MCF 10A (cell line): ENCODE measurements around the gene POGLUT3. TPM values are rescaled to one million over a fixed set of nuclear protein-coding genes. Genes with fewer than 3 reads are reported as not detected.

Source experiments
- BruUV-seq: library from RNA; stranded (reverse); fragments of 400-500 nt; replicated peaks from 2 replicates; lab custom pipeline; 2021; lab: Mats Ljungman, UMichigan
- CTCF ChIA-PET: fragments of 300-600 bp; sonication (Branson Sonifier 250); formaldehyde crosslinking; extraction: SDS; loops from one replicate; lab custom pipeline; 2021; ENCODE audit warnings: antibody characterized with exemption, inconsistent platforms; lab: Yijun Ruan, JAX
- POLR2A ChIA-PET: fragments of 300-600, 350-650 bp; sonication (Branson Sonifier 250); formaldehyde crosslinking; extraction: SDS; loops from one replicate; lab custom pipeline; 2020; ENCODE audit warnings: antibody characterized with exemption, inconsistent platforms; lab: Yijun Ruan, JAX
- DNase-seq: peaks from one replicate; pipeline ENCODE4 v3.0.0-alpha.2; 2018; ENCODE audit not compliant: unreplicated experiment
- H3K27ac Mint-ChIP-seq: one replicate; pipeline ENCODE4 v1.8.0; 2022; ENCODE audit warnings: mild to moderate bottlenecking, low read depth, mixed read lengths; ENCODE audit not compliant: unreplicated experiment
- H3K27me3 Mint-ChIP-seq: one replicate; pipeline ENCODE4 v1.8.0; 2022; ENCODE audit warnings: mixed read lengths; ENCODE audit not compliant: insufficient read depth, unreplicated experiment
- H3K36me3 Mint-ChIP-seq: one replicate; pipeline ENCODE4 v1.8.0; 2022; ENCODE audit warnings: mild to moderate bottlenecking, moderate library complexity, mixed read lengths; ENCODE audit not compliant: insufficient read depth, unreplicated experiment
- H3K4me1 Mint-ChIP-seq: one replicate; pipeline ENCODE4 v1.8.0; 2022; ENCODE audit warnings: mixed read lengths; ENCODE audit not compliant: insufficient read depth, unreplicated experiment
- H3K4me3 Mint-ChIP-seq: one replicate; pipeline ENCODE4 v1.8.0; 2022; ENCODE audit warnings: mild to moderate bottlenecking, moderate library complexity, mixed read lengths; ENCODE audit not compliant: unreplicated experiment
- H3K9me3 Mint-ChIP-seq: one replicate; pipeline ENCODE4 v1.8.0; 2022; ENCODE audit warnings: mixed read lengths; ENCODE audit not compliant: unreplicated experiment
- intact Hi-C: fragments of 100-400 bp; cut with micrococcal nuclease; formaldehyde crosslinking; loops from 2 replicates; pipeline ENCODE4 v1.14.1; 2022
- total RNA-seq: library from RNA; stranded (reverse); gene quantifications from 2 replicates; pipeline ENCODE4 v1.2.3, GENCODE V29; 2022
- TF ChIP-seq, protein P1 (sequence below): fragments of 200-600 bp; IDR thresholded peaks from one replicate; pipeline ENCODE4 v1.8.0; 2022; ENCODE audit warnings: antibody characterized with exemption, mild to moderate bottlenecking; ENCODE audit not compliant: unreplicated experiment

The POGLUT3 gene
- total RNA-seq, 1 experiment from 2014 or later, result 1.1 TPM

DNA sequence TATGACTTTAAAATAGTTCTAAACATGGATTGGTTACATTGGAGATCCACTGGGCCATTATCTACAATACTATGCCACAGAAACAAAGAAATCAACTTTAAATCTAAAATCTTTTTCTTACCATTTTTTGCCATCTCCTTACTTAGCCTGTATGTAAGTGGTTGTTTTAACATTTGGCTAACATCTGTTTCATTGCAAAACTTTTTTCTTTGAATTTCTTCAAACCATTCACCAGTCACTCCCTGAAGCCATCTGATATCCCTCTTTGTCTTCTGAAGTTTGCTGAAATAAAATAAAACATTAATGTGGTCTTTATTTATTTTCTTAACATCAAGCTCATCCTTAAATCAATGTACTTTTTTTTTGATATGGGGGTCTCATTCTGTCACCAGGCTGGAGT is 43.3 kb upstream of the POGLUT3 start:
- TF ChIP-seq, protein P1, sequence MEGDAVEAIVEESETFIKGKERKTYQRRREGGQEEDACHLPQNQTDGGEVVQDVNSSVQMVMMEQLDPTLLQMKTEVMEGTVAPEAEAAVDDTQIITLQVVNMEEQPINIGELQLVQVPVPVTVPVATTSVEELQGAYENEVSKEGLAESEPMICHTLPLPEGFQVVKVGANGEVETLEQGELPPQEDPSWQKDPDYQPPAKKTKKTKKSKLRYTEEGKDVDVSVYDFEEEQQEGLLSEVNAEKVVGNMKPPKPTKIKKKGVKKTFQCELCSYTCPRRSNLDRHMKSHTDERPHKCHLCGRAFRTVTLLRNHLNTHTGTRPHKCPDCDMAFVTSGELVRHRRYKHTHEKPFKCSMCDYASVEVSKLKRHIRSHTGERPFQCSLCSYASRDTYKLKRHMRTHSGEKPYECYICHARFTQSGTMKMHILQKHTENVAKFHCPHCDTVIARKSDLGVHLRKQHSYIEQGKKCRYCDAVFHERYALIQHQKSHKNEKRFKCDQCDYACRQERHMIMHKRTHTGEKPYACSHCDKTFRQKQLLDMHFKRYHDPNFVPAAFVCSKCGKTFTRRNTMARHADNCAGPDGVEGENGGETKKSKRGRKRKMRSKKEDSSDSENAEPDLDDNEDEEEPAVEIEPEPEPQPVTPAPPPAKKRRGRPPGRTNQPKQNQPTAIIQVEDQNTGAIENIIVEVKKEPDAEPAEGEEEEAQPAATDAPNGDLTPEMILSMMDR, result no peak
- DNase-seq, result no peak
- Mint-ChIP-seq H3K36me3 (no peaks in the 10 kb centered on the region), H3K4me3 (no peak overlapping the region), H3K27ac (no peak overlapping the region), H3K27me3 (no peaks in the 10 kb centered on the region), H3K9me3 (no peaks in the 10 kb centered on the region), H3K4me1 (no peaks in the 10 kb centered on the region)
- ChIA-PET POLR2A (no interaction called here), CTCF (no interaction called here)
- intact Hi-C loops, result no loop called here
- no TSS peak for BruUV-seq

DNA sequence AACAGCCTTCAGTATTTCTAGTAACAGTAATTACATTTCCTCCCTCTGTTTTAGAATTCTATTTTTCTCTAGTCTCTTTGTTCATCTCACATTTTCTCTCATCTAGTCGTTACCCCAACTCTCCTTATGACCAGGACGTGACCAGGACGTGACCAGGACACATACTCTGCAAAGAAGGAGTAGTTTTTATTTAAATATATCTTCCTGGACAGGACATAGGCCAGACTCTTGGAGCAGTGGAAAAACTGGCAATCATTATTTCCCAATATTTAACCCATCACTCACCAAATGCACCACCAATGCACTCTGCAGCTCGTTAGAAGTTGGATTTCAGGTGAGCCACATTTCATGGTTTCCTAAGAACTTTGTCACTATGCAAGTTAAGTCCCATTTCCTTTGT is 40.3 kb upstream of the POGLUT3 start:
- CTCF ChIA-PET, result no interaction called here
- POLR2A ChIA-PET, result interaction anchor here (1.1 kb wide), 1 partner anchor 12 kb away, joined by 3 read pairs; no protein-coding TSS in a partner anchor

DNA sequence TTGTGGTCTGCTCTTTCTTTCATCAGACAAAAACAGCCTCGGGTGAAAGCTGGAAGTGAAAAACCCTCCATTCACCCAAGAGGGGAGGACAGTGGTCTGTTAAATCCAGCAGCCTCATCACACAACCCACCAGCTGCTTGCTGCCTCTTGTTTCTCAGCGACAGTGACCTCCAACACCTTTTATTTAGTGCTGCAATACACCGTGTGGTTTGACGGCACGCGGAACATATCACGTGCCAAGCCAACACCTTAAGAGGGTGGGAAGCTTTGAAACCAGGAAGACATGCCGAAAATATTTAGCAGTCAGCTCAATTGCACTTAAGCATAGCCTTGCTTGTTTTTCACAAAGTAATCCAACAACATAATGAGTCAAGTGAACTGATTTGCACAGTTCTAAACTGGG is 39.8 kb upstream of the POGLUT3 start:
- Mint-ChIP-seq H3K9me3 (no peaks in the 10 kb centered on the region), H3K27me3 (no peaks in the 10 kb centered on the region), H3K4me3 (no peak overlapping the region), H3K4me1 (no peaks in the 10 kb centered on the region), H3K36me3 (no peaks in the 10 kb centered on the region), H3K27ac (no peak overlapping the region)
- TF ChIP-seq, protein P1, result no peak
- ChIA-PET CTCF (interaction anchor here (0.5 to 1.2 kb wide), 3 partner anchors 12 to 111 kb away, joined by 3 to 4 read pairs (median 4); no protein-coding TSS in a partner anchor), POLR2A (interaction anchor here (1.1 kb wide), 1 partner anchor 13 kb away, joined by 3 read pairs; no protein-coding TSS in a partner anchor)
- no TSS peak for BruUV-seq
- no peak for DNase-seq
- intact Hi-C loops, result no loop called here

More for the DNA sequence above, 40.3 kb upstream of the POGLUT3 start:
- no peak for DNase-seq
- TF ChIP-seq, protein P1, result no peak
- no peak overlapping the region for H3K27ac Mint-ChIP-seq
- no peak overlapping the region for H3K4me3 Mint-ChIP-seq
- no peaks in the 10 kb centered on the region for H3K9me3 Mint-ChIP-seq
- H3K36me3 Mint-ChIP-seq, result no peaks in the 10 kb centered on the region
- intact Hi-C loops, result no loop called here
- no TSS peak for BruUV-seq
- no peaks in the 10 kb centered on the region for H3K4me1 Mint-ChIP-seq
- H3K27me3 Mint-ChIP-seq, result no peaks in the 10 kb centered on the region

DNA sequence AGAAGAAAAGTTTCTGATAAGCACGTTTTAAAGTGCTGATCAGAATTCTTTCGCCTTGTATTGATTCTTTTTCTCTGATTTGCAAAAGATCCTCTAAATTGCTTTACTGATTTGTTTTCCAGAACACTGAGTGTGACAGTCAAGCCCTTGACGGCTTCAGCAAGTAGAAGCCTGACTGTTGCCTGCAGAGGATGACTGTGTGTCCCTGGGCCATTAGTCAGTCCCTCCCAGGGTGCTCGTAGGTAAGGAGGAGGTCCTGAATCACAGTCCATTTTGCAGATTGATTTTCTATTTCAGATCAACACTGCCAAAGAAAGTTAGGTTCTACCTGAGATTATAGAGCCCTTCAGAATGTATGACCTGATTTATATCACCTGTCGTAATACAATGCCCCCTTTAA is 38.6 kb upstream of the POGLUT3 start:
- ChIA-PET CTCF (no interaction called here), POLR2A (no interaction called here)
- Mint-ChIP-seq H3K4me1 (no peaks in the 10 kb centered on the region), H3K36me3 (peaks cover 5% of the 10 kb centered on the region), H3K27ac (no peak overlapping the region), H3K27me3 (no peaks in the 10 kb centered on the region), H3K4me3 (no peak overlapping the region), H3K9me3 (no peaks in the 10 kb centered on the region)
- intact Hi-C loops, result no loop called here
- BruUV-seq, result no TSS peak
- no peak for DNase-seq
- TF ChIP-seq, protein P1, result no peak
